NB4 (cell line): ENCODE results near the gene UBE3A.

ENCODE experiments used
- MYC ChIP-seq: IDR thresholded peaks from 2 replicates; pipeline ENCODE4 v1.6.1; 2011; ENCODE audit warnings: low read depth, low read length
- POLR2A ChIP-seq: IDR thresholded peaks from 2 replicates; pipeline ENCODE4 v1.6.1; 2011; ENCODE audit warnings: mild to moderate bottlenecking; ENCODE audit not compliant: insufficient read length; ENCODE audit errors: extremely low read depth
- TF ChIP-seq, protein P1 (sequence below): IDR thresholded peaks from one replicate; pipeline ENCODE4 v1.5.1; 2012; ENCODE audit warnings: low read depth, low read length
- TF ChIP-seq, protein P2 (sequence below): IDR thresholded peaks from 2 replicates; pipeline ENCODE4 v1.6.1; 2011; ENCODE audit warnings: low read depth, low read length

DNA sequence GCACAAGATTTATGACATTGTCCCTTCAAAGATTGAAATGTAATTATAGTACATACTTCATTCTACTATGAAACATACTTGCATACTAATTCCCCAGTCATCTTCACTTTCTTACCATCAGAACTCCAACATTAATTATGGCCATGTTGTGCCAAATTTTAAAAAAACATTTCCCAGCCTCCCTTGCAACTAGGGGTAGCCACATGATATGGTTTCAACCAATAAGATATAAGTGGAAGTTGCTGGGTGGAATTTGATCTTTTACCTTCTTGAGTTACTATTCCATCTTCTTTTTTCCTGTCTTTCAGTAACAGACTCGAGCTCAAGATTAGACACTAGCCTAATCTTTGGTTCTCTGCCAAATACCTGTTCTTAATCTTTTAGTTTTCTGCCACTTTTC lies 25.6 kb upstream of the UBE3A start:
- TF ChIP-seq, protein P1, sequence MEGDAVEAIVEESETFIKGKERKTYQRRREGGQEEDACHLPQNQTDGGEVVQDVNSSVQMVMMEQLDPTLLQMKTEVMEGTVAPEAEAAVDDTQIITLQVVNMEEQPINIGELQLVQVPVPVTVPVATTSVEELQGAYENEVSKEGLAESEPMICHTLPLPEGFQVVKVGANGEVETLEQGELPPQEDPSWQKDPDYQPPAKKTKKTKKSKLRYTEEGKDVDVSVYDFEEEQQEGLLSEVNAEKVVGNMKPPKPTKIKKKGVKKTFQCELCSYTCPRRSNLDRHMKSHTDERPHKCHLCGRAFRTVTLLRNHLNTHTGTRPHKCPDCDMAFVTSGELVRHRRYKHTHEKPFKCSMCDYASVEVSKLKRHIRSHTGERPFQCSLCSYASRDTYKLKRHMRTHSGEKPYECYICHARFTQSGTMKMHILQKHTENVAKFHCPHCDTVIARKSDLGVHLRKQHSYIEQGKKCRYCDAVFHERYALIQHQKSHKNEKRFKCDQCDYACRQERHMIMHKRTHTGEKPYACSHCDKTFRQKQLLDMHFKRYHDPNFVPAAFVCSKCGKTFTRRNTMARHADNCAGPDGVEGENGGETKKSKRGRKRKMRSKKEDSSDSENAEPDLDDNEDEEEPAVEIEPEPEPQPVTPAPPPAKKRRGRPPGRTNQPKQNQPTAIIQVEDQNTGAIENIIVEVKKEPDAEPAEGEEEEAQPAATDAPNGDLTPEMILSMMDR, result no peak
- TF ChIP-seq POLR2A, result no peak
- no peak for TF ChIP-seq MYC
- TF ChIP-seq, protein P2, sequence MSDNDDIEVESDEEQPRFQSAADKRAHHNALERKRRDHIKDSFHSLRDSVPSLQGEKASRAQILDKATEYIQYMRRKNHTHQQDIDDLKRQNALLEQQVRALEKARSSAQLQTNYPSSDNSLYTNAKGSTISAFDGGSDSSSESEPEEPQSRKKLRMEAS, result no peak
